C4-2B (cell line): ENCODE data around the gene UNC13B.

Source experiments
- ZFX ChIP-seq: fragments of 450-650 bp; IDR thresholded peaks from 2 replicates; pipeline ENCODE4 v1.6.1; 2017
- TF ChIP-seq, protein P1 (sequence below): fragments of 450-650 bp; conservative IDR thresholded peaks from 2 replicates; pipeline ENCODE4 v1.5.1; 2017; ENCODE audit warnings: mild to moderate bottlenecking

DNA sequence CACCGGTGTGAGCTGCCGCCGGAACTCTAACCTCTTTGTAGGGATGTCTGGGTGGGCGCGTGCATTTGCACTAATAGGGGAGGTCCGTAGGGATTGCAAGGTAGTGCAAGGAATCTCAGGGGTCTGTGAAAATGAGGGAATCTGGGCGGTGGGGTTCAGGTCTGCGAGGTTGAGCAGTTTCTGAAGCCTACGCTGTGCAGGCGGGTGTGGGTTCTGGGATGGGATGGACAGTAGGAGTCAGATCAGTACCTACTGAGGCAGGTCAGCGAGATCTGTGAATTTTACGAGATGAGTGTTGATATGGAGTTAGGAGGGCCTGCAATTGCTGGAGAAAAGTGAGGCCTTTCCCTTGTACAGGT lies 45.3 kb upstream of the UNC13B start:
- TF ChIP-seq, protein P1, sequence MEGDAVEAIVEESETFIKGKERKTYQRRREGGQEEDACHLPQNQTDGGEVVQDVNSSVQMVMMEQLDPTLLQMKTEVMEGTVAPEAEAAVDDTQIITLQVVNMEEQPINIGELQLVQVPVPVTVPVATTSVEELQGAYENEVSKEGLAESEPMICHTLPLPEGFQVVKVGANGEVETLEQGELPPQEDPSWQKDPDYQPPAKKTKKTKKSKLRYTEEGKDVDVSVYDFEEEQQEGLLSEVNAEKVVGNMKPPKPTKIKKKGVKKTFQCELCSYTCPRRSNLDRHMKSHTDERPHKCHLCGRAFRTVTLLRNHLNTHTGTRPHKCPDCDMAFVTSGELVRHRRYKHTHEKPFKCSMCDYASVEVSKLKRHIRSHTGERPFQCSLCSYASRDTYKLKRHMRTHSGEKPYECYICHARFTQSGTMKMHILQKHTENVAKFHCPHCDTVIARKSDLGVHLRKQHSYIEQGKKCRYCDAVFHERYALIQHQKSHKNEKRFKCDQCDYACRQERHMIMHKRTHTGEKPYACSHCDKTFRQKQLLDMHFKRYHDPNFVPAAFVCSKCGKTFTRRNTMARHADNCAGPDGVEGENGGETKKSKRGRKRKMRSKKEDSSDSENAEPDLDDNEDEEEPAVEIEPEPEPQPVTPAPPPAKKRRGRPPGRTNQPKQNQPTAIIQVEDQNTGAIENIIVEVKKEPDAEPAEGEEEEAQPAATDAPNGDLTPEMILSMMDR: no peak
- TF ChIP-seq ZFX: no peak
